HG03095 (cell line): Measurements from ENCODE around the gene LCE6A.

Experiments
- ATAC-seq: cut with Tn5 transposase; IDR thresholded peaks from one replicate; pipeline ENCODE4 v1.9.1; 2021; ENCODE audit warnings: moderate library complexity; ENCODE audit not compliant: unreplicated experiment

The LCE6A gene

GRCh38 chr1:152873495-152873894, 30.8 kb downstream of the LCE6A start:
- no peak for ATAC-seq

DNA sequence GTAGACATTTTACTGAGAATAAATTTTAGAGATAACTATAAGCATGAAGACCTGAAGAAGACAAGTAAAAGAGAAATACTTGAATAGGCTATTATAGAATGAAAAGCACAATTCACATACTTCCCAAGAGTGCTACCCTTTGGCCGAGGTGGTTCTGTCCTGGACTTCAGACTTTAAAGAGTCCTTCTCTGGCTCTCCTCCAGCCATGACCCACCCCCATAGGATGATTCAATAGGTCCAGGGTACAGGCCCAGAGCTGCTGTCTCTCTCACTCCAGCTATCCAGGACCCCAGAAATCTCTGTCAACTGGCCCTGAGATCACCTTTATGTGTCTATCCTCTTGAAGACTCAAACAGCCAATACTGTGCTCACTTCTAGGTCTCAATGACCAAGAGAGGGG, 34.2 kb downstream of the LCE6A start:
- no peak for ATAC-seq

DNA sequence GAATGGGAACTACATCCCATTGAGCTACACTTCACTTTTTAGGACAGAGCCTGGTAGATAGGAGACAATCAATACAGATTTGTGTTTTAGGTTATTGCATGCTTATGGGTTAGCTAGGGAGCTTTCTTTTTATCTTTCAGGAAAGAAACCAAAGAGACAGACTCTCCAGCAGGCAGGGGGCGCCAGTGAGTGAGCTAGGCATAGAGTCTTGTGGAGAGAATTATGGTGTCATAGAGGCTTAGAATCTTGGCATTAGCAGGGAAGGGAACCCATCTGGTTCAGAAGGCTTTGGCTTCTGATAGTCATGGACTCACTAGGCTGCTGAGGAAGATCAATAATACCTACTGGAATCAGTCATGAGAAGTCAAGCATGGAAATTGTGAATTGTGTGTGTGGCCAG, 35.4 kb downstream of the LCE6A start, which contains the start of gene SMCP:
Gene SMCP, plus strand, starts transcription at position 281 of the 400 bp plus-strand sequence. CDS start 6,101 bp downstream, outside the sequence.
- no peak for ATAC-seq

GRCh38 chr1:152879559-152880198, 37.0 kb downstream of the LCE6A start:
- no peak for ATAC-seq

- no peak for ATAC-seq
These were observed 37.7 kb downstream of the LCE6A start for GRCh38 chr1:152880316-152880715.

DNA sequence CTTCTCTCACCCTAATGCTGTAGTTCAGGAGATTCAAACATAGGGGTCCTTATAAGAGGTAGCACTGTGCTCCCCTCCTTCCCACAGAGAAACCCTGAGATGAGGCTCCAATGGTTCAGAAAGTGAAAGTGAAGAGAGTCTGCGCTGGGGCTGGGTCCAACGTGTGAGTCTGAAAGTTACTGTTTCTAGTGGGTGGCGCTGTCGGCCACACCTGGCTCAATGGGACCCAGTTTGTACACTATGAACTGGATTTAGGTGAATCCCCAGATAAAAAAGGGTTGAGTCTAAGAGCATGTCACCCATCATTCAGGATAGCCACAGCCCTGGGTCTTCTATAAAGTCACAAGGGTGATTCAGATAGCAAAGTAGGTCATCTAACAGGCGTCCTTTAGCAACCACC, 38.3 kb downstream of the LCE6A start:
- ATAC-seq: peak; percentile 56

- ATAC-seq: no peak
These were observed 41.4 kb downstream of the LCE6A start for GRCh38 chr1:152884085-152884484.

- no peak for ATAC-seq
These were observed 41.9 kb downstream of the LCE6A start for GRCh38 chr1:152884506-152884905.

DNA sequence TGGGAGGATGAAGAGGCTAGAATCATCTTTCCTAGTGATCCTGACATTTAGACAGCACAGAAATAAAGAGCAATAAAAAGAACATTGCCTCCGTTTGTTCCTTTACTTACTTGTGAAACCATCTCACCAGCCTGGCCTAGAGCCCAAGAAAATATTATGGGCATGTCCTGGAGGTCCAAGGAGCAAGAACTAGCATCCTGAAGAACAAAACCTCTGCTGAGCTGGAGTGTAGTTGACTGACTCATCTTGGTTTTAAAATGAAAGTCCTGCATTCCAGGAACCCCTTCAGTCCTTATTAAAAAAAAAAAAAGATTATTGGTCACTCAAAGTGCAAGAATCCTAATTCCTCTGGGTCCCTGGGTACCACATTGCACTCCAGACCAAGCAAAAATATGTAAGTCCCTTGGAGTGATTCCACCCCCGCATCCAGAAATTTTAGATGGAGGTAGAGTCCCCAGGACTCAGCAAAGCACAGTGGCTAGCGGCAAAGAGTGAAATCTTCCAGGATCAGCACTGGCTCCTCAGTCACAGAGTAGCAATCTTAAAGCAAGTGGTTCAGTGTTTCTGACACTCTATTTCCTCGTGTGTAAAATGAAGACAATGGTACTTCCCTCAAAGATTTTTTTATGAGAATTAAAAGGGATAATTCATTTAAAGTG, 42.4 kb downstream of the LCE6A start:
- no peak for ATAC-seq

DNA sequence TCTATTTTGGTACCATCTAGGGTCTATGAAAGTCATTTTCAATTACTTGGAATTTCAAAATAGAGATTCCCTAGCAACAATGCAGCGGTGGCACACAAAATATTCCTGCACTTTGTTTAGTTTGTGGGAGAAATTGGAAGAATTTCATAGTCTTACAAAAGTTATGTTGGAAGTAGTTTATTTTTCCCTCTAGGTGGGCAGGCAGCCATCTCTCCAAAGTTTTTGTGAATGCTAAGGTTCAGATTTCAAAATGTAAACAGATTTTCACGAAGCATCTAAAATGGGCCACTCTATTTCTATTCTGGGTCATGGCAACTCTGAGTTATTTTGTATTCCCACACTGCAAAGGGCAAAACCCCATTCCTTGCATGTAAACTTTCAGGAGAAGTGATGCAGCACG, 43.4 kb downstream of the LCE6A start:
- no peak for ATAC-seq

GRCh38 chr1:152886758-152887409, 44.2 kb downstream of the LCE6A start:
- ATAC-seq: no peak

- ATAC-seq: no peak
These were observed 45.5 kb downstream of the LCE6A start for GRCh38 chr1:152888126-152888525.
